HG02852 (cell line): ENCODE measurements around the gene OTOP3.

Experiments used
- ATAC-seq: cut with Tn5 transposase; IDR thresholded peaks from one replicate; pipeline ENCODE4 v1.9.1; 2021; ENCODE audit warnings: mild to moderate bottlenecking, moderate library complexity; ENCODE audit not compliant: unreplicated experiment

OTOP3 gene

GRCh38 chr17:74916136-74916850 is 19.4 kb upstream of the OTOP3 start:
- no peak for ATAC-seq

GRCh38 chr17:74916851-74917199 is 18.9 kb upstream of the OTOP3 start:
- no peak for ATAC-seq

DNA sequence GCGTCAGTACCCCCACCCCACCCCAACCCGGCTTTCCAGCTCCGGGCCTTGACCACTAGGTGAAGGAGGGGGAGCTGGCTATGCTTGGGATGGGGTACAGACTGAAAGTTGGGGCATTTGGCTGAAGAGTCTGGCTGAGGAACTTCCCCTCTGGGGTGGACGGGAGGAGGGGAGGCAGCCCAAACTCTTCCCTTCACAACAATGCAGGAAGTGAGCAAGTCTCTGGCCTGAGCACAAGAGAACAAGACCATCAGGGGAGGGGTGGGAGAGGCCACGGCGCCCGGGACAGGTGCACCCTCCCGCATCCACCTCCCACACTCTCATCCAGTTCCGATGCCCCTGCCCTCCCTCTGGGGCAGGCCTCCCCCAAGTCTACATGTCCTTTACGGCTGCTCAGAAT is 18.3 kb upstream of the OTOP3 start:
- ATAC-seq, result no peak

- no peak for ATAC-seq
Measured at GRCh38 chr17:74918906-74919305, 16.8 kb upstream of the OTOP3 start.

DNA sequence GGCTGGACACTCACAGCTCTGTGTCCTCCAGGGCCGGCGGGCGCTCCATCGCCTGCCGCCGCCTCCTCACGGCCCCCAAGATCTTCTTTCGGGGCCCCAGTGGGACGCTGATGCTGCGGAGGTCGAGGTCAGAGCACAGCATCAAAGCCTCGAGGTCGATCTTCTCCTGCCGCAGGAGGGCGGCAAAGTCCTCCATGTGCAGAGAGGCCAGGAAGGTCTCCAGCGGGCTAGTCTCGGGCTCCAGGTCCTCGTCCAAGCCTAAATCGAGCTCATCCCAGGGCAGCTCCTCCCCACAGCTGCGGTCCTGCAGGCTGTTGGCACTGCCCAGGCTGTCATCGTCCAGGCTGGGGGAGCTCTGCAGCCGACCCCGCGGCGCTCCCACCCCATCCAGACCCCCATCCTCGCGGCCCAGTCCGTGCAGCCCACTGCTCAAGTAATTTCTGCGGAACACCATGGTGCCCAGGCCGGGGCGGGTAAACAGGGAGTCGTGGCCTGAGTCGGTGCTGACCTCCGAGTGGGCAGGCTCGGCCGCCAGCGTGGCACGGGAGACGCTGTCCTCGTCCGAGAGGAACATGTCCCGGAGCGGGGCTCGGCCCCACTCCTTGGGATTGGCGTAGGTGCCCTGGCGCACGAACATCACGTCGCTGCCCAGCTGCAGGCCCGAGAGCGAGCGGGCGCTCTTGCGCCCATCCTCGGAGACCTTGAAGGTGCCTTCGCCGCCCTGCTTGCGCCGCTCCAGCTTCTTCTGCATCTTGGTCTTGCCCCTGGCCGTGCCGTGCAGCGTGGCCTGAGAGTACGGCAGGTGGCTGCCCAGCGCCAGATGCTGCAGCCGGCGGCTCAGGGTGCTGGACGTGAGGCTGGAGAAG is 16.0 kb upstream of the OTOP3 start:
- ATAC-seq, result no peak

- no peak for ATAC-seq
Measured at GRCh38 chr17:74920306-74920620, 15.4 kb upstream of the OTOP3 start.

GRCh38 chr17:74920642-74921025 is 15.1 kb upstream of the OTOP3 start:
- ATAC-seq, result no peak

DNA sequence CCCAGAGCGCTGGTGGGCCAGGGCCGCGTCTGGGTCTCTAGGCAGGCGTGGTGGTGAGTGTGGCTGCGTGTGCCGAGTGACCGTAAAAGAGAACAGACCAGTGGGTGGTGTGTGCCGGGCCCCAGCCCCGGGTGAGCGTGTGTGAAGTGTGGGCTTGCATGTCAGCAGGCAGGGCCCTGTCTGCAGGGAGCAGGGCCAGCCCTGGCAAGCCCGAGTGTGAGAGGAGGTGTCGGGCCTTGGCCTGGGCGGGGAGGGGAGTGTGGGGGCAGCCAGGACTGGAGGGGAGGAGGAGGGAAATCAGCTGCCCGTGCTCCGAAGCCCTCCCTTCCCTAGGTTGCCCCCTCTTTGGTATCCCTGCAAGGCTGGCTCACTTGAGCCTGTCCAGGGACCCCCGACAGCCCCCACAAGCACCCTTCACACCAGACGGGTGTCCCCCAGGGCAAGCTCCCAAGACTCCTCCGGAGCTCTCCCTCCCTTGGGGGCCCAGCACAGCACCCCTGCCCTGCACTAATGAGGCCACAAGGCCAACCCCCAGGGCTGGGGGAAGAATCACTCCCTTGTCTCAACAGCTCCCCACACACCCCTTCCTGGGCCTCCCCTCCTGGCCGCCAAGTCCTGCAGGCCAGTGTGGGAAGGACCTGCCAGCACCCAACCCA is 14.5 kb upstream of the OTOP3 start:
- no peak for ATAC-seq

DNA sequence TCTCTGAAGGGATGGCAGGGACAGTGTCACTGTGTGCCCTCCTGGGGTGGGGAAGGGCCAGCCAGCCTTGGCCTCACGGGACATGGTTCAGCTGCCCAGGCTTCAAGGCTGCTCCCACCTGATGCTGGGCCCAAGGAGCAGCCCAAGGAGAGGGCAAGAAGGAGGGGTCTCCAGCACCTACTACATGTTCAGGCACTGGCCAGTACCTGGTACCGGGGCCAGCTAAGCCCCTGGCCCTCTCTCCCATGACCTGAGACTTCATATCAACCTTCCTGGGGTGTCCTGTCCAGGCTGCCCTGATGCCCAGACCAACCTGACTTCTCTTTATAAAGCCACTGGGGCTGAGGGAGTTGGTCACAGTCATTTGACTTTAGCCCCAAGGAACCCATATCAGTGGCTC is 13.9 kb upstream of the OTOP3 start:
- no peak for ATAC-seq

DNA sequence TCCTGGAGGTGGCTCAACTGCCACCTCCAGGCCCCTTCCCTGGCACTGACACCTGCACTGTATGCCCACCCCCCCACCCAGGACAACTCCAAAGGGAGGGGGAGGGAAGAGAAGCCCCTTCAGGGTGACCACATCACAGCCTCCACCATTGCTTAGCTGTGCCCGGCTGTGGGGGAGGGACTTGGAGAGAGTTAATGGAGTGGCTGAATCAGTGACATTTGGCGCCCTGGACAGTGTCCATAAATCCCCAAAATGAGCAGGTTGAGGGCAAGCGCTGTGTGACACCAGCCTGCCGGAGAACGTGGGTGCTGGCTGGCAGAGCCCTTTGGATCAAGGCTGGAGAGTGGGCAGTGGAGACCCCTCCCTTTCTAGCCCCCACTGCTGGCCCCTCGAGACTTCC is 13.5 kb upstream of the OTOP3 start:
- ATAC-seq, result no peak

GRCh38 chr17:74922694-74923537 is 12.8 kb upstream of the OTOP3 start, which contains the start of gene USH1G:
Gene USH1G (minus strand): TSS chr17:74923255. CDS start chr17:74923073, 182 bp downstream.
- no peak for ATAC-seq

- ATAC-seq, result no peak
Measured at GRCh38 chr17:74923538-74924249, 12.0 kb upstream of the OTOP3 start.

- ATAC-seq, result no peak
Measured at GRCh38 chr17:74924250-74924948, 11.3 kb upstream of the OTOP3 start, which contains the start of gene OTOP2. Gene OTOP2 (plus strand): TSS chr17:74924273. CDS start chr17:74924633, 360 bp downstream.

DNA sequence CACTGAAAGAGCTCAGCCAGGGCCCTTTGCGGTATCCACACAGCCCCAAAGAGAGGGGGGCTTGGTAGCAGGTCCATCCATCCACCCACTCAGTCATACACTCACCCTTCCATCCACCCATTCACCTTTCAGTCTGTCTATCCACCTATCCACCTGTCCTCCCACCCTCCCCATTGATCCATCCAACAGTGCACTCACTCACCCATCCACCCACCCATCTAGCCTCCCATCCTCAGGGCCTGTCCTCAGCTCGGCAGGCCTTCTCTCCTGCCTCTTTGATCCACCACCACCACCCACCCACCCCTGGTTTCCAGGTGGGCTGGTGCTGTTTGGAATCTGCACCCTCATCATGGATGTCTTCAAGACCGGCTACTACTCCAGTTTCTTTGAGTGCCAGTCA is 10.5 kb upstream of the OTOP3 start:
- no peak for ATAC-seq

GRCh38 chr17:74928786-74929185 is 6.9 kb upstream of the OTOP3 start:
- no peak for ATAC-seq

DNA sequence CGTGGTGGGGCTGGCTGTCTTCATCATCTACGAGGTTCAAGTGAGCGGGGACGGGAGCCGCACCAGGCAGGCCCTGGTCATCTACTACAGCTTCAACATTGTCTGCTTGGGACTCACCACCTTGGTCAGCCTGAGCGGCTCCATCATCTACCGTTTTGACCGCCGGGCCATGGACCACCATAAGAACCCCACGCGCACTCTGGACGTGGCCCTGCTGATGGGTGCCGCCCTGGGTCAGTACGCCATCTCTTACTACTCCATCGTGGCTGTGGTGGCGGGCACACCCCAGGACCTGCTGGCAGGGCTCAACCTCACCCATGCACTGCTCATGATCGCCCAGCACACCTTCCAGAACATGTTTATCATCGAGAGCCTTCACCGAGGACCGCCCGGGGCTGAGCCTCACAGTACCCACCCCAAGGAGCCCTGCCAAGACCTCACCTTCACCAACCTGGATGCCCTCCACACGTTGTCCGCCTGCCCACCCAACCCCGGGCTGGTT is 5.1 kb upstream of the OTOP3 start:
- no peak for ATAC-seq

DNA sequence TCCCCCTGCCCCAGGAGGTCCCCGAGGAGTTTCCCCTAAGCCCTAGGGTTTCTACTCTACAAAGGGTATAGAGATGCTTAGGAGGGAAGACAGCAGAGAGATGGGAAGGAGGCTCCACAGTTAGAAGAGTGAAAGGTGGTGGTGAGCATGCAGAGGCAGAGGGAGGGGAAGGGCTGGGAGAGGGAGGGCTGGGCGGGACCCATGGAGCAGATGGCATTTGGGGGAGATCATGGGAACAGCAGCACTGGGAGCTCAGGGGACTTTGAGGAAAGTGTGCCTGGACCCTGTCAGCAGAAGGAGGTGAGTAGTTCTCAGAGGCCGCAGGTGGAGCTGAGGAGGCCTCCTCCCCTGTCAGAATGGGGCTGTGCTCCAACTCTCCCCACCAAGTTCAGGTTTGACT is 650 bp upstream of the OTOP3 start:
- ATAC-seq, result no peak

DNA sequence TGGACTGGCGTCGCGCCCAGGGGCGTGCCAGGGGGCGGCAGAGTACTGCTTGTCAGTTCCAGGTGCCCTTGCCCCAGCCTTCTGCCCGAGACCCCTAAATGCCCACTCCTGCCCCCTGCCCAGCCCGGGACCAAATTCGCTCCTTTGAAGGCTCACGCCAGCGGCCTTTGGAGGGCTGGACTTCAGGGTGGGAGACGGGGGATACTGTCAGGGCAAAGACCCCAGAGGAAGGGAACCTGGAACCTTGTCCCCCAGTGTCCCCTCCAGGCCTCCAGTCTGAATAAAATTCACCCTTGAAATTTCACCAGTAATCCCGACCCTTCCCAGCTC is 737 bp downstream of the OTOP3 start:
- ATAC-seq, result no peak
